Activated CD8-positive, alpha-beta memory T cell treated with anti-CD3 and anti-CD28 coated beads for 24 hours (primary cell): ENCODE measurements around the gene DAAM2.

ENCODE experiments used
- DNase-seq: peaks from one replicate; pipeline ENCODE4 v3.0.0-alpha.2; 2020

Gene DAAM2

GRCh38 chr6:39791850-39792539, at the start of gene DAAM2:
DAAM2 (plus strand) TSS chr6:39792376; CDS start chr6:39856303, 63,927 bp downstream.
- no peak for DNase-seq

DNA sequence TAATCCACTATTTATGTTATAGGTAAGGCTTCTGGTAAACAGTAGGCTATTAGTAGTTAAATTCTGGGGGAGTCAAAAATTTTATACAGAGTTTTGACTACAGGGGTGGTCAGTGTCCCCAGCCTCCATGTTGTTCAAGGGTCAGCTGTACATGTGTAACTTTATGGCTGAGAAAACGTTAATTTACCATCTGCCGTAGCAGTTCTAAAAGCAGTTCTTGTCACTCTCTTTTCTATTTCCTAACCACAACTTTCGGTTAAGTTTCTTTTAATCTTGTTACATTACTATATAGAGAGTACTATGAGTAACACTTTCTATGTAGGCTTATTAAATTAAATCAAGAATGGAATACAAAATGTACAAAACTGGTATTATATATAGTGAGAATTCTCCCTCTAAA, 45.4 kb upstream of the DAAM2 start:
- DNase-seq = no peak

GRCh38 chr6:39752835-39753724, 39.1 kb upstream of the DAAM2 start:
- DNase-seq = no peak

GRCh38 chr6:39753725-39754045, 38.5 kb upstream of the DAAM2 start:
- DNase-seq = no peak

GRCh38 chr6:39754514-39755115, 37.6 kb upstream of the DAAM2 start:
- no peak for DNase-seq

GRCh38 chr6:39755231-39755630, 36.9 kb upstream of the DAAM2 start:
- no peak for DNase-seq

DNA sequence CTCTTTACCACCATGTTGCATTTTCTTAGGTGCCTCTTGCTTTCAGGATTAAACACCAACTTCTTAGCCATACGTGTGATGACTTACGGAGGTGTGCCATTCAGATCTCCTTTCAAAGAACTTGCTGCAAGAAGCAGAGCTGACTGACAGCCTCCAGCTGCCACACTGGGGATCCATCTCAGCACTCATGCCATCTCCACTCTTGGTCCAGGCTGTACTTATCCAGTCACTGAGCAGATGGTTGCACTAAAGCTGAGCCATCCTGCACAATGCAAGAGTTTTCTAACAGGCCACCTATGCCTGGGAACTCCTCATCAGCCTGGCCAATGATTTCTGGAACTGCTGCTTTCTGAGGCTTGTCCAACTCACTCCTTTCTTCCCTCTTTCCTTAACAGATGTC, 35.6 kb upstream of the DAAM2 start:
- no peak for DNase-seq

GRCh38 chr6:39758905-39759605, 33.1 kb upstream of the DAAM2 start:
- no peak for DNase-seq

DNA sequence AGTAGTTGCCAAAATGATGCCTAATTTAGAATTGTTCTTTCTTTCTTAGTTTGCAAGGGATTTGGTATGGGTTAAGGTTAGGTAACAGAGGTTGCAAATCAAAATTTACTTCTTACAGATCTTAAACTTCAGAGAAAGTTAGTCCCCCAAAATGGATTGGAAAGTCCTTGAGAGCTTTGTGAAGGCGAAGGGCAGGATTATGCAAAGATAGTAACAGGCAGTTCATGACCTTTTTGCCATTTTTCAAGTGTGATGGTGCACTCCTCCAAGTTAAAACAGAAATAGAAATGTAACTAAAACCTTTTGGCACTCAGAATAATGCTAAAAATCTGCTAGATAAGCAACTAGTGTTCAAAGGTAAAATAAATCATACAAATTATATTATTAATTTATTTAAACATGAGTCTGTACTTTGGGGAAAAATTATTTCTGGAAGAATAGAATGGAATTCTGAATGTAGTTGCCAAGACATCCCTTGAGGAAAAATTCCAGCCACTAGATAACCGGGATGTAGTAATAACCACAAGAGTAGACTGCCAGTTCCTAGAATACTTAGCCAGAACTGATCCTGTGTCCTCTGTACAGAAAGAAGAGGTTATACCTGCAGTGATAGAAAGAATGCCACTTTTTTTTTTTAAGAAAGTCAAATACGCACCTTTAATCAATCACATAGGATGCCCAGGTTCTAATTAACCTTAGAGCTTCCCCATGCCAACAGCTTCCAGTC, 31.8 kb upstream of the DAAM2 start:
- no peak for DNase-seq

- DNase-seq = no peak
Observed at GRCh38 chr6:39765508-39766065, 26.6 kb upstream of the DAAM2 start.

GRCh38 chr6:39769012-39769411, 23.2 kb upstream of the DAAM2 start:
- no peak for DNase-seq

DNA sequence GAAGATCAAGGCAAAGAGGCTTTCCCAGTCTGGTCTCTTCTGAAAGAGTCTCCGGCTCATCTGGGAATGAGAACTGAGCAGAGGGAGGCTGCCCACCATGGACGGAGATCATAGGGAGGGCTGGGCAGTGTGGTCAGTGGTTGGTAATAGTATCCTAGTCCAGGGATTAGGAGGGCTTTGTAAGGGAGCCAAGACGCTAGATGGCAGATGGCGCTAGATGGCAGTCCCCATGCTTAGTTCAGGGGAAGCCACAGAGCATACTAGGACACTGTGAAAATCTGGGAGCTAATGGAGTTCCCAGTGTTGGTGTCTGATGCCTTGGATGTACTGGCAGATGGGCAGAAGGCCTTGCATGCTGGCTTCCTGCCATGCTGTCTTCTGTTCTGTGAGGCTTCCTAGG, 21.7 kb upstream of the DAAM2 start:
- no peak for DNase-seq

GRCh38 chr6:39772559-39773273, 19.5 kb upstream of the DAAM2 start:
- DNase-seq = no peak

DNA sequence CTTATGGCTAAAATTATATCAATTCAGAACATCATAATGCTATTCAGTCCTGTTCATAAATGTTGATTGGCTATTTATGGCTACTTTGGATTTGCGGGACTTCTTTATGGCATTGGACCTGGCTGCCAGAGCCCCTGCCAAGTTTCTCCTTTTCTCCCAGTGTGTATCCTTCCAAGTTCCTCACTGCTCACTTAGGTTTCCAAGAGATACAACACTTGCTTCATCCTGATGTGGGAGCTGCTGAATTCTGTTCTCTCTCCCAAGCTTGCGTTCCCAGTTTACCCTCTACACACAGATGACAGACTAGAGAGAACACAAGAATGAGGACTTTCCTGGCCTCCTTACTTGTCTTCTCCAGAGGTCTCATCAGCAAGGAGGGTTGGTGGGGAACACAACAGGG, 18.4 kb upstream of the DAAM2 start:
- no peak for DNase-seq

DNA sequence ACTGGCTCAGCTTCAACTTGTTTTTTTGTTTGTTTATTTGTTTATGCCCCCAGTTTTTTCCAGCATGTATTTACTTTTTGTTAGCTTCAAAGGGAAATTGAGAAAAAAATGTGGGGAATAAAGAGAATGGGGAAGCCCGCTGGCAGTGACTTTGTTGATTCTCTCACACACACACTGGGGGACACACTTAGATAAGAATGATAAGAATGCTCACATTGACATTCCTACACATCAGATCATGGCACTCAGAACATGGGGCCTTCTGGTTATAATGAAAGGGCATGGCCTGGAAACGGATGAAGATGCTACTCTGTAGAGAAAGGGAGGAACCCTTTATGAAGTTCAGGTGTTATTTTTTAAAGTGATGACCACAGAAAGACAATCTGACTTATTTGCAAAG, 15.6 kb upstream of the DAAM2 start:
- DNase-seq = no peak

- no peak for DNase-seq
Observed at GRCh38 chr6:39777218-39777617, 15.0 kb upstream of the DAAM2 start.

- no peak for DNase-seq
Observed at GRCh38 chr6:39777661-39778060, 14.5 kb upstream of the DAAM2 start.

GRCh38 chr6:39778581-39779255, 13.5 kb upstream of the DAAM2 start:
- DNase-seq = no peak

- no peak for DNase-seq
Observed at GRCh38 chr6:39785281-39785680, 6.9 kb upstream of the DAAM2 start.

DNA sequence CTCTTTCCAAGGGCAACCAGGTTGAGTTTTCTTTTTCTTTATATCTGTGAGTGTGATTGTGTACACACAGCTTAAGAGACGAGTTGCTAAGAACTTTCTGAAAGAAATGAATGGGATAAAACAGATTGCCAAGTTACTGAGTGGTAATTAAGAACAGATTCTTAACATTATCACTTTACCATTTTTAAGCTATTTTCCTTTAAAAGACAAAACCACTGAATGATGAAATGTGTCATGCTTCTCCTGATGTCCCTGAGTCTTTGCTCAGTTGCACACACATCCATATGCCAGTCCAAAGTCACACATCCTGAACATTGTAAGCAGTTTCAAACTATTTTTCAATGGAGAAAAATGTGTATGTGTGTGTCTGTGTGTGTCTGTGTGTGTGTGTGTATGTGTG, 5.5 kb upstream of the DAAM2 start:
- DNase-seq = no peak

GRCh38 chr6:39787322-39787721, 4.9 kb upstream of the DAAM2 start:
- no peak for DNase-seq
